Urinary bladder (tissue), 4 donors: ENCODE measurements around the gene FANCB. TPM values are rescaled to one million over a fixed set of nuclear protein-coding genes. Genes with fewer than 3 reads are reported as not detected.

Experiments used
- DNase-seq: peaks from one replicate; pipeline ENCODE4 v3.0.0-alpha.2; 2015; ENCODE audit errors: extremely low spot score
- H3K27ac ChIP-seq: one replicate; pipeline ENCODE4 v1.5.1; 2013; ENCODE audit warnings: low read depth, mild to moderate bottlenecking, moderate library complexity
- H3K36me3 ChIP-seq: one replicate; pipeline ENCODE4 v1.6.1; 2013; ENCODE audit warnings: mild to moderate bottlenecking, moderate library complexity; ENCODE audit not compliant: insufficient read depth
- H3K4me1 ChIP-seq: one replicate; pipeline ENCODE4 v1.6.1; 2013; ENCODE audit warnings: mild to moderate bottlenecking, moderate library complexity; ENCODE audit not compliant: insufficient read depth
- H3K4me3 ChIP-seq: one replicate; pipeline ENCODE4 v1.5.1; 2013; ENCODE audit warnings: low read depth, low read length
- WGBS: extraction: QIAGEN DNeasy Blood & Tissue Kit; methylation state at CpG from one replicate; pipeline ENCODE4 v1.1.7; 2013; 5-methylcytosine and 5-hydroxymethylcytosine counted together
- polyA plus RNA-seq: library from polyadenylated mRNA; stranded (reverse); fragments of 200-250 nt; gene quantifications from one replicate; pipeline ENCODE4 v1.2.3, GENCODE V29; 2013
- total RNA-seq: library from RNA; depleted of rRNA; stranded (reverse); fragments of >200 nt; gene quantifications from one replicate; pipeline ENCODE4 v1.2.3, GENCODE V29; 2014
- donor health status: healthy with polysubstance abuse.
- donor health status: healthy.

Gene FANCB
- total and polyA plus RNA-seq, 2 donors, result 0.34 to 12.6 TPM

DNA sequence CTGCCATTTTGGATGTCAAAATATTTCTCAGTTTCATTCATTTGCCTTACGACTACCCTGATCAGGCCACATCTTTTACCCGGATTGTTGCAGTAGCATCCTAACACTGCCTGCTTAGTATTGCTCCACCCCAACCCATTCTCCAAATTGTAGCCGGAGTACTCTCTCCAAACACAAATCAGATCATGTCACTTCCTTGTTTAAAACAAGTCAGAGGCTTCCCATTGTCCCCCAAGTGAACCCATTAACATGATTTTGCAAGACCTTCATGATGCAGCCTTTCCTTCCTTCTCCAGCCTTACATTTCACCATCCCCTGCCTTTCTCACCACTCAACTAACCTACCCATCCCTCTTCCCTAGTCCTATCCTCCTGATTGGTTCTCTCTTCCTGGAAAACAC lies 53.1 kb downstream of the FANCB start:
- no peak overlapping the region for H3K27ac ChIP-seq
- H3K36me3 ChIP-seq, result no peaks in the 10 kb centered on the region
- H3K4me3 ChIP-seq, result no peak overlapping the region
- no peaks in the 10 kb centered on the region for H3K4me1 ChIP-seq
- DNase-seq, result no peak
- WGBS, result 94% methylated on average over 3 of the region's 3 CpGs

DNA sequence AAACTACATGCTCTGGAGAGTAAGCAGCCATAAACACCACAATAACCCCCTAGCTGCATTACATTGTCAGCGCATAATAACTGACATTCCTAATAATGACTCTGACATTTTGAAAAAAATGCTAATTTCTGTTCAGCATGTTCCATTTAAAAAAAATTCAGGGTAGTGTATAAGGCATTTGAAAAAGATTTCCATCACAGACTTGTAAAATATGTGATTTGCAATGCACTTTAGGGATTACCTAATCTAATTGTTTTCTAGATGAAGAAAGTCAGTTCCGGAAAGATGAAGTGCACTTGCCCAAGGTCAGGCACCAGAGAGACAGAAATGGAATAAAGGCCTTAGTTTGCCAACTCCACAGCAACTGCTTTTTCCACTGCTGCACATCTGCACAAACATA lies 55.3 kb downstream of the FANCB start:
- H3K27ac ChIP-seq, result no peak overlapping the region
- 85% methylated on average over 2 of the region's 2 CpGs for WGBS
- no peaks in the 10 kb centered on the region for H3K4me1 ChIP-seq
- no peaks in the 10 kb centered on the region for H3K36me3 ChIP-seq
- no peak overlapping the region for H3K4me3 ChIP-seq
- no peak for DNase-seq

- Histone ChIP-seq H3K27ac (no peak overlapping the region), H3K4me1 (no peaks in the 10 kb centered on the region), H3K36me3 (no peaks in the 10 kb centered on the region), H3K4me3 (no peak overlapping the region)
- 93% methylated on average over 1 of the region's 1 CpG for WGBS
- DNase-seq, result no peak
Measured at GRCh38 chrX:14802943-14803710, 69.7 kb downstream of the FANCB start.

- 87% methylated on average over 2 of the region's 2 CpGs for WGBS
- Histone ChIP-seq H3K36me3 (no peaks in the 10 kb centered on the region), H3K4me1 (no peaks in the 10 kb centered on the region), H3K4me3 (no peak overlapping the region), H3K27ac (no peak overlapping the region)
- DNase-seq, result no peak
Measured at GRCh38 chrX:14801136-14801535, 71.7 kb downstream of the FANCB start.

DNA sequence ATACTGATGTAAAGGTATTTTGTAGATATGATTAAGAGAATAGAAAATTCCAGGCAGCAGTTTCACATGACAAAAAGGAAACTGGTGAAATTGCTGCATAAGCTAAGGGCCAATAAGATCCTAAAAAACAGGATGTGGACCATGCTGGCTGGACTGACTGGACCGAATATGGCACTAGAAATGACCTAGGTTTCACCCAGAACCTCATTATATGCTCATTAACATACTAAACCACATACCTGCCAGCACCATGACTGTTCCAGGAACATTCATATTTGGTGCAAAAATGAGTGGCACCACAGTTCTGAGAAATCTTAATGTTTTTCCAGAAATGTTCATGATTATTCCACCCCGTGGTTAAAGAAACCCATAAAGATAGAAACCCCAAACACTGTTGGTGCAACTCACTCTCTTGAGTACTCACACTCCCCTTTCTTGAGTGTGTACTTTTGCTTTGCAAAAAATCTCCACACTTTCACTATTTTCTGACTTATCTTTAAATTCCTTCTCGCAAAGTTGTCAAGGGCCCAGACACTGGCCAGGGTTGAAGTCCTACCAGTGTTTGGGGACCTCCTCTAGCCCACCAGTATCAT lies 74.0 kb downstream of the FANCB start:
- Histone ChIP-seq H3K27ac (no peak overlapping the region), H3K4me3 (no peak overlapping the region), H3K36me3 (no peaks in the 10 kb centered on the region), H3K4me1 (no peaks in the 10 kb centered on the region)
- DNase-seq, result no peak
- WGBS, result 86% methylated on average over 3 of the region's 3 CpGs

Other genes starting within 250 kb of the FANCB start
- 35.4 TPM for gene MOSPD2, start 352 bp upstream of the FANCB start, total RNA-seq
- 7.7 TPM for gene MOSPD2, start 352 bp upstream of the FANCB start, polyA plus RNA-seq